GM12878 (cell line): ENCODE data around the gene NT5C1A. TPM values are rescaled to one million over a fixed set of nuclear protein-coding genes. Genes with fewer than 3 reads are reported as not detected.

ENCODE experiments used
- ATAC-seq: fragments of 200-7000 bp; cut with Tn5 transposase; 3 replicates; pipeline ENCODE4 v1.9.1; 2020; ENCODE audit warnings: mild to moderate bottlenecking, moderate library complexity
- BruUV-seq: library from RNA; stranded (reverse); fragments of 400-500 nt; replicated peaks from 2 replicates; lab custom pipeline; 2021; lab: Mats Ljungman, UMichigan
- CTCF ChIA-PET: fragments of 300-600 bp; sonication (Branson Sonifier 250); formaldehyde crosslinking; extraction: SDS; loops from one replicate; lab custom pipeline; 2021; ENCODE audit warnings: inconsistent platforms; lab: Yijun Ruan, JAX
- POLR2A ChIA-PET: fragments of 350-600 bp; formaldehyde crosslinking; extraction: SDS; loops from one replicate; lab custom pipeline; 2021; ENCODE audit warnings: inconsistent platforms; lab: Charles Lee
- RAD21 ChIA-PET: fragments of 300-600 bp; sonication (Branson Sonifier 250); formaldehyde crosslinking; loops from one replicate; lab custom pipeline; 2023; ENCODE audit warnings: antibody characterized with exemption; ENCODE audit not compliant: unreplicated experiment; lab: Charles Lee
- SMC1A ChIA-PET: fragments of 300-600 bp; sonication (Branson Sonifier 250); formaldehyde crosslinking; loops from one replicate; lab custom pipeline; 2023; ENCODE audit not compliant: unreplicated experiment, uncharacterized antibody; lab: Charles Lee
- DNase-seq: peaks from one replicate; pipeline ENCODE4 v3.0.0-alpha.2; 2011; ENCODE audit warnings: low read depth, low spot score
- FAIRE-seq: peaks from 3 replicates; lab custom pipeline; 2011; peaks lifted over from hg19 to GRCh38; lab: Jason Lieb, UNC
- H2AFZ ChIP-seq: 2 replicates; pipeline ENCODE4 v1.6.0; 2011; ENCODE audit warnings: low read depth, low read length, control low read depth; ENCODE audit not compliant: control insufficient read depth
- H3K27ac ChIP-seq: 2 replicates; pipeline ENCODE4 v1.5.1; 2011; ENCODE audit warnings: control low read depth; ENCODE audit not compliant: control insufficient read depth, insufficient read depth
- H3K27me3 ChIP-seq, 2 experiments: replicated peaks in 1 of 2; 2 replicates each; pipeline versions ENCODE4 v1.6.0 to v1.6.1; 2011; ENCODE audit warnings: low read length in 1 of 2; ENCODE audit not compliant: control insufficient read depth in 2 of 2, insufficient read depth in 2 of 2
- H3K36me3 ChIP-seq, 2 experiments: 2 replicates each; pipeline ENCODE4 v1.5.1; 2011; ENCODE audit warnings: low read length in 1 of 2; ENCODE audit not compliant: control insufficient read depth in 2 of 2, insufficient read depth in 2 of 2
- H3K4me1 ChIP-seq: 2 replicates; pipeline ENCODE4 v1.6.1; 2011; ENCODE audit warnings: mild to moderate bottlenecking, low read length, moderate library complexity, mixed read lengths; ENCODE audit not compliant: control insufficient read depth, insufficient read depth
- H3K4me2 ChIP-seq: 2 replicates; pipeline ENCODE4 v1.6.0; 2011; ENCODE audit warnings: control low read depth; ENCODE audit not compliant: control insufficient read depth, insufficient read depth
- H3K4me3 ChIP-seq: fragments of 200-600 bp; sonication (generic); 2 replicates; pipeline ENCODE4 v1.5.1; 2016
- H3K79me2 ChIP-seq: 2 replicates; pipeline ENCODE4 v1.6.0; 2011; ENCODE audit warnings: low read length; ENCODE audit not compliant: control insufficient read depth, insufficient read depth
- H3K9ac ChIP-seq: 2 replicates; pipeline ENCODE4 v1.8.0; 2011; ENCODE audit warnings: low read length, control low read depth, mixed read lengths; ENCODE audit not compliant: control insufficient read depth, insufficient read depth
- H3K9me3 ChIP-seq: replicated peaks from 3 replicates; pipeline ENCODE4 v1.5.1; 2011; ENCODE audit warnings: mild to moderate bottlenecking, low read length; ENCODE audit not compliant: control insufficient read depth, insufficient read depth
- H4K20me1 ChIP-seq: 2 replicates; pipeline ENCODE4 v1.6.0; 2011; ENCODE audit not compliant: control insufficient read depth, insufficient read depth
- BRCA1 ChIP-seq: IDR thresholded peaks from 2 replicates; pipeline ENCODE4 v1.6.1; 2011; ENCODE audit warnings: low read depth, low read length, improper control_type of control experiment
- GATAD2B ChIP-seq: fragments of 450-650 bp; conservative IDR thresholded peaks from 2 replicates; pipeline ENCODE4 v1.6.1; 2017; ENCODE audit warnings: low read depth, mild to moderate bottlenecking, moderate library complexity
- JUNB ChIP-seq: IDR thresholded peaks from 2 replicates; pipeline ENCODE4 v1.6.1; 2016; ENCODE audit warnings: antibody characterized with exemption, mild to moderate bottlenecking
- KLF5 ChIP-seq: fragments of 450-650 bp; IDR thresholded peaks from 2 replicates; pipeline ENCODE4 v1.6.1; 2014; ENCODE audit warnings: mild to moderate bottlenecking; ENCODE audit not compliant: partially characterized antibody
- NKRF ChIP-seq: fragments of 450-650 bp; conservative IDR thresholded peaks from 2 replicates; pipeline ENCODE4 v1.6.1; 2017; ENCODE audit warnings: mild to moderate bottlenecking, moderate library complexity
- SKIL ChIP-seq: fragments of 450-650 bp; IDR thresholded peaks from 2 replicates; pipeline ENCODE4 v1.6.1; 2017; ENCODE audit warnings: mild to moderate bottlenecking, low read depth, inconsistent platforms; ENCODE audit not compliant: poor library complexity, severe bottlenecking
- ZNF384 ChIP-seq: IDR thresholded peaks from 2 replicates; pipeline ENCODE4 v1.6.1; 2012; ENCODE audit warnings: low read depth, mild to moderate bottlenecking, low read length, improper control_type of control experiment, borderline replicate concordance
- WGBS: methylation state at CpG from one replicate; pipeline ENCODE4 v1.1.6; 2016; ENCODE audit warnings: low lambda C conversion rate; ENCODE audit not compliant: insufficient replicate concordance, insufficient coverage; ENCODE audit errors: missing lambda C conversion rate; 5-methylcytosine and 5-hydroxymethylcytosine counted together
- in situ Hi-C: fragments of 300-500 bp; cut with MboI; formaldehyde crosslinking; loops from 9 replicates; pipeline ENCODE4 v1.14.3; 2018; ENCODE audit warnings: mixed read lengths
- intact Hi-C: fragments of 100-400 bp; cut with micrococcal nuclease; formaldehyde crosslinking; loops from one replicate; pipeline ENCODE4 v1.14.2; 2022; ENCODE audit not compliant: unreplicated experiment
- polyA plus RNA-seq, 11 experiments: library from polyadenylated mRNA; depleted of rRNA in 4 of 11; unstranded in 6 of 11; stranded (reverse) in 5 of 11; fragments of >200 nt; fragmentation: Nextera tagmentation in 4 of 11; fragmentation: Illumina TruSeq in 1 of 11; extraction: Ambion mirVana in 4 of 11; extraction: Trizol in 1 of 11; gene quantifications; 1 replicate in 1 of 11; 2 replicates in 10 of 11; pipeline versions ENCODE4 v1.2.1 to v1.2.3, GENCODE V29; 2011 to 2016; ENCODE audit warnings: inconsistent platforms in 2 of 11, missing spikeins in 2 of 11, low read depth in 1 of 11
- total RNA-seq, 4 experiments: library from RNA; depleted of rRNA in 3 of 4; stranded (reverse); fragments of >200 nt in 3 of 4; fragmentation: Illumina TruSeq in 1 of 4; extraction: Trizol in 1 of 4; gene quantifications; 2 replicates each; pipeline versions ENCODE4 v1.2.1 to v1.2.3, GENCODE V29; 2013 to 2021
- TF ChIP-seq, protein P1 (sequence below): IDR thresholded peaks from 2 replicates; pipeline ENCODE4 v1.6.1; 2011; ENCODE audit warnings: mild to moderate bottlenecking, low read depth, low read length, moderate library complexity; ENCODE audit not compliant: insufficient replicate concordance

NT5C1A gene
- total and polyA plus RNA-seq, 10 of the 15 experiments (the other 5 are each of a cell fraction or from before 2014, with no cell fraction given): 0.05 to 0.77 (median 0.22) TPM; not detected in 1

- FAIRE-seq (no peak), ATAC-seq (no peak), DNase-seq (no peak)
- Histone ChIP-seq H3K79me2 (no peaks in the 10 kb centered on the region), H3K27ac (no peak overlapping the region), H4K20me1 (no peaks in the 10 kb centered on the region), H2AFZ (no peak overlapping the region), H3K9me3 (no peaks in the 10 kb centered on the region), H3K36me3 (no peaks in the 10 kb centered on the region), H3K4me1 (peaks cover 3% of the 10 kb centered on the region; the same call in 1 of the 2 replicates), H3K4me2 (no peak overlapping the region), H3K27me3 (peaks cover 0 to 9% of the 10 kb centered on the region in 2 experiments; a peak in 3 of 4 replicates), H3K4me3 (no peak overlapping the region), H3K9ac (no peak overlapping the region)
- RAD21 ChIA-PET: no interaction called here
- SMC1A ChIA-PET: no interaction called here
- POLR2A ChIA-PET: no interaction called here
- 80% methylated on average over 3 of the region's 3 CpGs for WGBS
- intact Hi-C loops: no loop called here
- BruUV-seq: no TSS peak
- in situ Hi-C loops: no loop called here
- TF ChIP-seq GATAD2B (no peak), SKIL (no peak)
- CTCF ChIA-PET: no interaction called here
Observed at GRCh38 chr1:39633422-39633821, 38.5 kb downstream of the NT5C1A start.

DNA sequence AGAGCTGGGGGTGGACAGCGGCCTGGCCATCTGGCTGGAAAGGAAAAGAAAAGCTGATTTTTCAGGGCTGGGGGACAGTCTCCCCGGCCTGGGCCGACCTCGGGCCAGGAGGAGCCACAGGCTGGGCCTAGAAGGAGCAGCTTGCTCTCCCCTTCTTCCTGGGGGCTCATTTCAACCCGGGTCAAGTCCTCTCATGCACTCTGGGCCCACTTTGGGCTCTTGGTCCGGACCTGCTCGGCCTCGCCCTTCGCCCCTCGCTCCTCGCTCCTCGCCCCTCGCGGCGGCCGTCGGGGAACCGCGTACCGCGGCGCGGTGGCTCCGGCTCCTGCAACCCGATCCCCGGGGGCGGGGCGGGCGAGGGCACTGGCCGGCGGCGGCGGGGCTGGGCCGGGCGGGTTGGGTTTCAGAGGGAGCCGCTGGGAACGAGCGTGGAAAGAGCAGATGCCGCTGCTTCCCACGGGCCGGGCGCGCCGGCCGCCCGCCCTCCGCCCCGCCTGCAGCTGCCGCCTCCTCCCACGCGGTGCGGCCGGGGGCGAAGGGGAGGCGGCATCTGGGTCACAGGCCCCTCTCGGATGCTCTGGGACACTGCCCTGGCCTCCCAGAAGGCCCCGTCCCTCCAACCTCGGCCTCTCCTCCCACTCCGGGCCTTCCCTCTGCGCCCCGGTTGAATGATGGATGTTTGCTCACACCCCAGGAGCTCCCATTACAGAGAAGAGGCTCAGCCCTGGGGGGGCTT, 39.1 kb downstream of the NT5C1A start:
- H3K4me1 ChIP-seq: peaks cover 3% of the 10 kb centered on the region; the same call in 1 of the 2 replicates
- ChIA-PET SMC1A (no interaction called here), CTCF (no interaction called here), POLR2A (no interaction called here), RAD21 (no interaction called here)
- no peak overlapping the region for H2AFZ ChIP-seq
- FAIRE-seq (no peak), ATAC-seq (no peak), DNase-seq (no peak)
- H3K9me3 ChIP-seq: no peaks in the 10 kb centered on the region
- no TSS peak for BruUV-seq
- in situ Hi-C loops: no loop called here
- no peak overlapping the region for H3K27ac ChIP-seq
- H4K20me1 ChIP-seq: no peaks in the 10 kb centered on the region
- 74% methylated on average over 38 of the region's 61 CpGs for WGBS
- intact Hi-C loops: no loop called here
- H3K4me2 ChIP-seq: no peak overlapping the region
- no peak overlapping the region for H3K4me3 ChIP-seq
- no peak overlapping the region for H3K9ac ChIP-seq
- no peaks in the 10 kb centered on the region for H3K79me2 ChIP-seq
- peaks cover 0 to 4% of the 10 kb centered on the region in 2 experiments; a peak in 3 of 4 replicates for H3K27me3 ChIP-seq
- no peaks in the 10 kb centered on the region for H3K36me3 ChIP-seq
- TF ChIP-seq NKRF: no peak
- TF ChIP-seq JUNB: no peak
- TF ChIP-seq KLF5: no peak
- TF ChIP-seq BRCA1: no peak
- no peak for TF ChIP-seq ZNF384
- TF ChIP-seq, protein P1, sequence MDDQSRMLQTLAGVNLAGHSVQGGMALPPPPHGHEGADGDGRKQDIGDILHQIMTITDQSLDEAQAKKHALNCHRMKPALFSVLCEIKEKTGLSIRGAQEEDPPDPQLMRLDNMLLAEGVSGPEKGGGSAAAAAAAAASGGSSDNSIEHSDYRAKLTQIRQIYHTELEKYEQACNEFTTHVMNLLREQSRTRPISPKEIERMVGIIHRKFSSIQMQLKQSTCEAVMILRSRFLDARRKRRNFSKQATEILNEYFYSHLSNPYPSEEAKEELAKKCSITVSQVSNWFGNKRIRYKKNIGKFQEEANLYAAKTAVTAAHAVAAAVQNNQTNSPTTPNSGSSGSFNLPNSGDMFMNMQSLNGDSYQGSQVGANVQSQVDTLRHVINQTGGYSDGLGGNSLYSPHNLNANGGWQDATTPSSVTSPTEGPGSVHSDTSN: no peak
